SK-N-SH (cell line): ENCODE results near the gene PTAR1.

Experiments
- EP300 ChIP-seq, 2 experiments: IDR thresholded peaks; 2 replicates each; pipeline versions ENCODE4 v1.4.0 to v1.6.1; 2012; ENCODE audit warnings: borderline replicate concordance in 1 of 2, low read depth in 1 of 2, low read length in 1 of 2
- EZH2phosphoT487 ChIP-seq: fragments of 200-600 bp; sonication (generic); IDR thresholded peaks from 2 replicates; pipeline ENCODE4 v1.6.1; 2017; ENCODE audit warnings: low read depth, mixed run types, mild to moderate bottlenecking, antibody characterized with exemption, moderate library complexity, borderline replicate concordance
- MEF2A ChIP-seq: IDR thresholded peaks from 2 replicates; pipeline ENCODE4 v1.4.0; 2012; ENCODE audit warnings: low read depth, borderline replicate concordance
- POLR2AphosphoS5 ChIP-seq: IDR thresholded peaks from 2 replicates; pipeline ENCODE4 v1.6.1; 2012; ENCODE audit warnings: low read depth, low read length
- RCOR1 ChIP-seq: fragments of 150-350 bp; IDR thresholded peaks from 2 replicates; pipeline ENCODE4 v1.6.1; 2017; ENCODE audit warnings: antibody characterized with exemption, low read length
- ZBTB33 ChIP-seq: IDR thresholded peaks from 2 replicates; pipeline ENCODE4 v1.4.0; 2012; ENCODE audit warnings: low read depth, borderline replicate concordance
- TF ChIP-seq, protein P1 (sequence below): fragments of 200-600 bp; sonication (generic); IDR thresholded peaks from 2 replicates; pipeline ENCODE4 v1.6.1; 2017; ENCODE audit warnings: antibody characterized with exemption, mild to moderate bottlenecking, moderate library complexity
- TF ChIP-seq, protein P2 (sequence below): IDR thresholded peaks from 2 replicates; pipeline ENCODE4 v1.6.1; 2012; ENCODE audit warnings: mild to moderate bottlenecking, low read depth, low read length, moderate library complexity

GRCh38 chr9:69743930-69744329, 15.9 kb downstream of the PTAR1 start:
- TF ChIP-seq, protein P1, sequence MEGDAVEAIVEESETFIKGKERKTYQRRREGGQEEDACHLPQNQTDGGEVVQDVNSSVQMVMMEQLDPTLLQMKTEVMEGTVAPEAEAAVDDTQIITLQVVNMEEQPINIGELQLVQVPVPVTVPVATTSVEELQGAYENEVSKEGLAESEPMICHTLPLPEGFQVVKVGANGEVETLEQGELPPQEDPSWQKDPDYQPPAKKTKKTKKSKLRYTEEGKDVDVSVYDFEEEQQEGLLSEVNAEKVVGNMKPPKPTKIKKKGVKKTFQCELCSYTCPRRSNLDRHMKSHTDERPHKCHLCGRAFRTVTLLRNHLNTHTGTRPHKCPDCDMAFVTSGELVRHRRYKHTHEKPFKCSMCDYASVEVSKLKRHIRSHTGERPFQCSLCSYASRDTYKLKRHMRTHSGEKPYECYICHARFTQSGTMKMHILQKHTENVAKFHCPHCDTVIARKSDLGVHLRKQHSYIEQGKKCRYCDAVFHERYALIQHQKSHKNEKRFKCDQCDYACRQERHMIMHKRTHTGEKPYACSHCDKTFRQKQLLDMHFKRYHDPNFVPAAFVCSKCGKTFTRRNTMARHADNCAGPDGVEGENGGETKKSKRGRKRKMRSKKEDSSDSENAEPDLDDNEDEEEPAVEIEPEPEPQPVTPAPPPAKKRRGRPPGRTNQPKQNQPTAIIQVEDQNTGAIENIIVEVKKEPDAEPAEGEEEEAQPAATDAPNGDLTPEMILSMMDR = no peak
- TF ChIP-seq MEF2A = no peak
- TF ChIP-seq, protein P2, sequence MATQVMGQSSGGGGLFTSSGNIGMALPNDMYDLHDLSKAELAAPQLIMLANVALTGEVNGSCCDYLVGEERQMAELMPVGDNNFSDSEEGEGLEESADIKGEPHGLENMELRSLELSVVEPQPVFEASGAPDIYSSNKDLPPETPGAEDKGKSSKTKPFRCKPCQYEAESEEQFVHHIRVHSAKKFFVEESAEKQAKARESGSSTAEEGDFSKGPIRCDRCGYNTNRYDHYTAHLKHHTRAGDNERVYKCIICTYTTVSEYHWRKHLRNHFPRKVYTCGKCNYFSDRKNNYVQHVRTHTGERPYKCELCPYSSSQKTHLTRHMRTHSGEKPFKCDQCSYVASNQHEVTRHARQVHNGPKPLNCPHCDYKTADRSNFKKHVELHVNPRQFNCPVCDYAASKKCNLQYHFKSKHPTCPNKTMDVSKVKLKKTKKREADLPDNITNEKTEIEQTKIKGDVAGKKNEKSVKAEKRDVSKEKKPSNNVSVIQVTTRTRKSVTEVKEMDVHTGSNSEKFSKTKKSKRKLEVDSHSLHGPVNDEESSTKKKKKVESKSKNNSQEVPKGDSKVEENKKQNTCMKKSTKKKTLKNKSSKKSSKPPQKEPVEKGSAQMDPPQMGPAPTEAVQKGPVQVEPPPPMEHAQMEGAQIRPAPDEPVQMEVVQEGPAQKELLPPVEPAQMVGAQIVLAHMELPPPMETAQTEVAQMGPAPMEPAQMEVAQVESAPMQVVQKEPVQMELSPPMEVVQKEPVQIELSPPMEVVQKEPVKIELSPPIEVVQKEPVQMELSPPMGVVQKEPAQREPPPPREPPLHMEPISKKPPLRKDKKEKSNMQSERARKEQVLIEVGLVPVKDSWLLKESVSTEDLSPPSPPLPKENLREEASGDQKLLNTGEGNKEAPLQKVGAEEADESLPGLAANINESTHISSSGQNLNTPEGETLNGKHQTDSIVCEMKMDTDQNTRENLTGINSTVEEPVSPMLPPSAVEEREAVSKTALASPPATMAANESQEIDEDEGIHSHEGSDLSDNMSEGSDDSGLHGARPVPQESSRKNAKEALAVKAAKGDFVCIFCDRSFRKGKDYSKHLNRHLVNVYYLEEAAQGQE = no peak
- no peak for TF ChIP-seq ZBTB33
- no peak for TF ChIP-seq EP300 (IDR thresholded peaks at IDR 0.05; ENCODE audit: borderline replicate concordance in 1 of 2, low read depth in 1 of 2, low read length in 1 of 2)
- no peak for TF ChIP-seq EZH2phosphoT487
- no peak for TF ChIP-seq POLR2AphosphoS5
- no peak for TF ChIP-seq RCOR1
